Neural cell (in vitro differentiated cells): ENCODE measurements around the gene DUSP5. TPM values are rescaled to one million over a fixed set of nuclear protein-coding genes. Genes with fewer than 3 reads are reported as not detected.

Experiments used
- H2AFZ ChIP-seq: fragments of 200-600, 300-800 bp; sonication (generic), shearing (Covaris generic); 2 replicates; pipeline ENCODE4 v1.6.0; 2014; ENCODE audit warnings: low read depth, mild to moderate bottlenecking, antibody characterized with exemption, low read length, moderate library complexity
- H3F3A ChIP-seq: fragments of 200-600 bp; shearing (Covaris generic); 2 replicates; pipeline ENCODE4 v1.6.1; 2016; ENCODE audit warnings: mild to moderate bottlenecking, moderate library complexity, mixed read lengths, antibody characterized with exemption, low read length; ENCODE audit not compliant: insufficient read depth, poor library complexity, severe bottlenecking
- H3K27ac ChIP-seq: fragments of 200-600, 300-800 bp; sonication (generic), shearing (Covaris generic); 2 replicates; pipeline ENCODE4 v1.5.1; 2014; ENCODE audit warnings: mild to moderate bottlenecking, low read length, moderate library complexity
- H3K27me3 ChIP-seq: fragments of 300-800, 200-600 bp; sonication (generic), shearing (Covaris generic); 2 replicates; pipeline ENCODE4 v1.6.0; 2014; ENCODE audit warnings: mild to moderate bottlenecking, low read depth, low read length, moderate library complexity; ENCODE audit not compliant: insufficient read depth
- H3K36me3 ChIP-seq: fragments of 300-800, 200-600 bp; sonication (generic), shearing (Covaris generic); 2 replicates; pipeline ENCODE4 v1.5.1; 2014; ENCODE audit warnings: mild to moderate bottlenecking, antibody characterized with exemption, low read length, moderate library complexity; ENCODE audit not compliant: insufficient read depth
- H3K4me2 ChIP-seq: fragments of 300-800, 200-600 bp; sonication (generic), shearing (Covaris generic); 2 replicates; pipeline ENCODE4 v1.6.0; 2014; ENCODE audit warnings: mild to moderate bottlenecking, low read length
- H3K4me3 ChIP-seq: fragments of 300-800, 200-600 bp; sonication (generic), shearing (Covaris generic); 2 replicates; pipeline ENCODE4 v1.5.1; 2014; ENCODE audit warnings: mild to moderate bottlenecking, low read length, moderate library complexity
- H3K79me2 ChIP-seq: fragments of 200-600 bp; shearing (Covaris generic); replicated peaks from 2 replicates; pipeline ENCODE4 v1.6.0; 2014; ENCODE audit warnings: mild to moderate bottlenecking, low read length, moderate library complexity; ENCODE audit not compliant: insufficient read depth
- H3K9ac ChIP-seq: fragments of 300-800, 200-600 bp; sonication (generic), shearing (Covaris generic); 2 replicates; pipeline ENCODE4 v1.6.1; 2016; ENCODE audit warnings: mild to moderate bottlenecking, low read length, mixed read lengths
- H3K9me2 ChIP-seq: fragments of 200-600 bp; shearing (Covaris generic); 2 replicates; pipeline ENCODE4 v1.6.1; 2016; ENCODE audit warnings: mild to moderate bottlenecking, low read length, mixed read lengths; ENCODE audit not compliant: insufficient read depth
- H3K9me3 ChIP-seq: fragments of 200-600, 300-800 bp; sonication (generic), shearing (Covaris generic); 2 replicates; pipeline ENCODE4 v1.6.1; 2016; ENCODE audit warnings: mild to moderate bottlenecking, mixed run types, low read length, moderate library complexity, mixed read lengths
- H4K20me1 ChIP-seq: fragments of 200-600 bp; shearing (Covaris generic); 2 replicates; pipeline ENCODE4 v1.6.1; 2016; ENCODE audit warnings: mild to moderate bottlenecking, mixed run types; ENCODE audit not compliant: insufficient read depth
- CTCF ChIP-seq: fragments of 450-650 bp; IDR thresholded peaks from 2 replicates; pipeline ENCODE4 v1.5.1; 2014; ENCODE audit warnings: antibody characterized with exemption, mild to moderate bottlenecking, moderate library complexity; ENCODE audit not compliant: poor library complexity, severe bottlenecking
- EP300 ChIP-seq: fragments of 450-650 bp; conservative IDR thresholded peaks from 2 replicates; pipeline ENCODE4 v1.6.1; 2014; ENCODE audit warnings: antibody characterized with exemption, mild to moderate bottlenecking, moderate library complexity; ENCODE audit not compliant: poor library complexity, severe bottlenecking
- EZH2 ChIP-seq: fragments of 200-600, 300-800 bp; shearing (Covaris generic), sonication (generic); IDR thresholded peaks from 2 replicates; pipeline ENCODE4 v1.6.1; 2014; ENCODE audit warnings: antibody characterized with exemption, low read length, borderline replicate concordance, mild to moderate bottlenecking; ENCODE audit not compliant: insufficient read depth, poor library complexity, severe bottlenecking
- MXI1 ChIP-seq: fragments of 450-650 bp; conservative IDR thresholded peaks from 2 replicates; pipeline ENCODE4 v1.6.1; 2014; ENCODE audit warnings: antibody characterized with exemption, mild to moderate bottlenecking; ENCODE audit not compliant: poor library complexity, severe bottlenecking
- POLR2AphosphoS5 ChIP-seq: IDR thresholded peaks from 2 replicates; pipeline ENCODE4 v1.6.1; 2012
- RAD21 ChIP-seq: fragments of 450-650 bp; conservative IDR thresholded peaks from 2 replicates; pipeline ENCODE4 v1.6.1; 2014; ENCODE audit warnings: antibody characterized with exemption, mild to moderate bottlenecking, moderate library complexity
- REST ChIP-seq: IDR thresholded peaks from 2 replicates; pipeline ENCODE4 v1.6.1; 2012; ENCODE audit warnings: borderline replicate concordance
- SMC3 ChIP-seq: fragments of 450-650 bp; conservative IDR thresholded peaks from 2 replicates; pipeline ENCODE4 v1.6.1; 2014; ENCODE audit warnings: antibody characterized with exemption, mild to moderate bottlenecking, moderate library complexity; ENCODE audit not compliant: poor library complexity
- TAF1 ChIP-seq: IDR thresholded peaks from 2 replicates; pipeline ENCODE4 v1.6.1; 2012; ENCODE audit warnings: low read depth
- polyA plus RNA-seq: library from polyadenylated mRNA; depleted of rRNA; stranded (reverse); fragments of >200 nt; gene quantifications from 2 replicates; pipeline ENCODE4 v1.2.3, GENCODE V29; 2014

DUSP5 gene
- polyA plus RNA-seq, 1 donor from 2014 or later, result 2.2 TPM

- Histone ChIP-seq H3K79me2 (no peaks in the 10 kb centered on the region), H3K9ac (no peak overlapping the region), H3K4me3 (no peak overlapping the region), H3K36me3 (no peaks in the 10 kb centered on the region), H3K27me3 (no peaks in the 10 kb centered on the region), H4K20me1 (no peaks in the 10 kb centered on the region), H2AFZ (no peak overlapping the region), H3K9me3 (no peaks in the 10 kb centered on the region), H3F3A (no peaks in the 10 kb centered on the region), H3K9me2 (no peaks in the 10 kb centered on the region), H3K4me2 (no peak overlapping the region), H3K27ac (no peak overlapping the region)
- TF ChIP-seq REST (no peak), EP300 (no peak), CTCF (no peak), MXI1 (no peak), EZH2 (no peak), POLR2AphosphoS5 (no peak), TAF1 (no peak), SMC3 (no peak), RAD21 (no peak)
Measured at GRCh38 chr10:110460111-110460809, 37.4 kb upstream of the DUSP5 start.

- no peak overlapping the region for H3K27ac ChIP-seq
- no peak overlapping the region for H2AFZ ChIP-seq
Measured at GRCh38 chr10:110461088-110461487, 36.6 kb upstream of the DUSP5 start.

More at GRCh38 chr10:110461088-110461487, 36.6 kb upstream of the DUSP5 start:
- no peak overlapping the region for H3K4me2 ChIP-seq
- no peak for TF ChIP-seq POLR2AphosphoS5
- TF ChIP-seq EZH2, result no peak
- no peak for TF ChIP-seq MXI1
- TF ChIP-seq TAF1, result no peak
- no peak for TF ChIP-seq EP300
- TF ChIP-seq SMC3, result no peak
- no peak for TF ChIP-seq REST
- no peak for TF ChIP-seq CTCF
- TF ChIP-seq RAD21, result no peak
- no peaks in the 10 kb centered on the region for H3K9me2 ChIP-seq
- H3K36me3 ChIP-seq, result no peaks in the 10 kb centered on the region
- no peak overlapping the region for H3K4me3 ChIP-seq
- H3K27me3 ChIP-seq, result no peaks in the 10 kb centered on the region
- H3K9me3 ChIP-seq, result no peaks in the 10 kb centered on the region
- H3F3A ChIP-seq, result no peaks in the 10 kb centered on the region
- H4K20me1 ChIP-seq, result no peaks in the 10 kb centered on the region
- H3K9ac ChIP-seq, result no peak overlapping the region
- no peaks in the 10 kb centered on the region for H3K79me2 ChIP-seq
